K562 (cell line): ENCODE measurements around the gene AGAP1. TPM values are rescaled to one million over a fixed set of nuclear protein-coding genes. Genes with fewer than 3 reads are reported as not detected.

ENCODE experiments used
- ATAC-seq: fragments of 200-7000 bp; cut with Tn5 transposase; 3 replicates; pipeline ENCODE4 v1.9.1; 2020; ENCODE audit warnings: moderate library complexity
- BruUV-seq: library from RNA; stranded (reverse); fragments of 400-500 nt; replicated peaks from 2 replicates; lab custom pipeline; 2021; lab: Mats Ljungman, UMichigan
- CTCF ChIA-PET: fragments of 300-600 bp; formaldehyde crosslinking; extraction: SDS; loops from one replicate; lab custom pipeline; 2021; ENCODE audit warnings: low intra/inter-chr PET ratio; lab: Yijun Ruan, JAX
- POLR2A ChIA-PET: fragments of 300-600, 350-650 bp; sonication (Branson Sonifier 250); formaldehyde crosslinking; extraction: SDS; loops from one replicate; lab custom pipeline; 2021; ENCODE audit warnings: antibody characterized with exemption, inconsistent platforms; lab: Yijun Ruan, JAX
- DNase-seq, 4 experiments: peaks; one replicate each; pipeline versions ENCODE4 v3.0.0 to v3.0.0-alpha.2; 2011 to 2018; ENCODE audit warnings: low spot score in 3 of 4, mixed read lengths in 3 of 4; ENCODE audit errors: extremely low read depth in 1 of 4
- FAIRE-seq: peaks from 2 replicates; lab custom pipeline; 2011; peaks lifted over from hg19 to GRCh38; lab: Jason Lieb, UNC
- H2AFZ ChIP-seq: 2 replicates; pipeline ENCODE4 v1.6.0; 2011; ENCODE audit warnings: low read depth, low read length, control low read depth, inconsistent platforms
- H3K27ac ChIP-seq: fragments of 200-600 bp; 3 replicates; pipeline ENCODE4 v1.8.0; 2011; ENCODE audit warnings: low read depth, mild to moderate bottlenecking, control low read depth, inconsistent platforms, low read length, moderate library complexity, mixed read lengths; ENCODE audit errors: extremely low read depth
- H3K27me3 ChIP-seq, 2 experiments: fragments of 300-600 bp in 1 of 2; 2 replicates in 1 of 2; 3 replicates in 1 of 2; pipeline versions ENCODE4 v1.6.0 to v1.8.0; 2011; ENCODE audit warnings: inconsistent platforms in 2 of 2, low read length in 2 of 2, mild to moderate bottlenecking in 1 of 2, mixed read lengths in 1 of 2, moderate library complexity in 1 of 2; ENCODE audit not compliant: control insufficient read depth in 2 of 2, insufficient read depth in 2 of 2
- H3K36me3 ChIP-seq: fragments of 300-600 bp; 3 replicates; pipeline ENCODE4 v1.8.0; 2011; ENCODE audit warnings: mild to moderate bottlenecking, low read length, inconsistent platforms; ENCODE audit not compliant: control insufficient read depth, insufficient read depth
- H3K4me1 ChIP-seq, 2 experiments: fragments of 200-600 bp in 1 of 2; replicated peaks in 1 of 2; 2 replicates in 1 of 2; 3 replicates in 1 of 2; pipeline versions ENCODE4 v1.5.1 to v1.8.0; 2011; ENCODE audit warnings: inconsistent platforms in 2 of 2, low read length in 2 of 2, mild to moderate bottlenecking in 1 of 2, mixed read lengths in 1 of 2, moderate library complexity in 1 of 2; ENCODE audit not compliant: control insufficient read depth in 2 of 2, insufficient read depth in 2 of 2
- H3K4me2 ChIP-seq: 2 replicates; pipeline ENCODE4 v1.6.1; 2011; ENCODE audit warnings: low read length, control low read depth, inconsistent platforms, mixed read lengths; ENCODE audit not compliant: insufficient read depth
- H3K4me3 ChIP-seq: fragments of 200-600 bp; sonication (generic), shearing (Covaris generic); 2 replicates; pipeline ENCODE4 v1.5.1; 2016; ENCODE audit warnings: control low read depth, inconsistent platforms
- H3K79me2 ChIP-seq: fragments of 200-600 bp; 3 replicates; pipeline ENCODE4 v1.8.0; 2011; ENCODE audit warnings: low read length, inconsistent platforms; ENCODE audit not compliant: control insufficient read depth, insufficient read depth
- H3K9ac ChIP-seq, 2 experiments: 2 replicates each; pipeline versions ENCODE4 v1.6.0 to v1.6.1; 2011; ENCODE audit warnings: low read depth in 2 of 2, low read length in 2 of 2, control low read depth in 1 of 2, inconsistent platforms in 1 of 2, mild to moderate bottlenecking in 1 of 2, mixed read lengths in 1 of 2; ENCODE audit not compliant: insufficient read depth in 1 of 2
- H3K9me1 ChIP-seq: one replicate; pipeline ENCODE4 v1.6.0; 2011; ENCODE audit warnings: inconsistent platforms, mild to moderate bottlenecking, low read length, moderate library complexity; ENCODE audit not compliant: control insufficient read depth, insufficient read depth
- H3K9me3 ChIP-seq: replicated peaks from 2 replicates; pipeline ENCODE4 v1.5.1; 2011; ENCODE audit warnings: low read depth, low read length, inconsistent platforms; ENCODE audit not compliant: control insufficient read depth, insufficient read depth
- H4K20me1 ChIP-seq: replicated peaks from 2 replicates; pipeline ENCODE4 v1.6.1; 2011; ENCODE audit warnings: low read length, inconsistent platforms, mixed read lengths; ENCODE audit not compliant: control insufficient read depth, insufficient read depth
- SIN3B ChIP-seq: fragments of 450-650 bp; IDR thresholded peaks from 2 replicates; pipeline ENCODE4 v1.6.1; 2017; ENCODE audit warnings: low read depth, mild to moderate bottlenecking, moderate library complexity
- ZNF77 ChIP-seq: fragments of 250-450 bp; sonication (Bioruptor Pico); IDR thresholded peaks from 2 replicates; pipeline ENCODE4 v1.5.0; 2020
- WGBS: fragments of 100-300 bp; shearing (Covaris generic); methylation state at CpG from one replicate; pipeline ENCODE4 v1.1.6; 2016; ENCODE audit warnings: low coverage, mixed read lengths; ENCODE audit not compliant: insufficient coverage; ENCODE audit errors: missing lambda C conversion rate; 5-methylcytosine and 5-hydroxymethylcytosine counted together
- in situ Hi-C: fragments of 300-500 bp; cut with MboI; formaldehyde crosslinking; loops from 4 replicates; pipeline ENCODE4 v1.15.0; 2018; ENCODE audit warnings: inconsistent platforms, mixed read lengths
- intact Hi-C: fragments of 100-400 bp; cut with micrococcal nuclease; formaldehyde crosslinking; loops from 2 replicates; pipeline ENCODE4 v1.14.2; 2022
- polyA plus RNA-seq, 8 experiments: library from polyadenylated mRNA; depleted of rRNA in 4 of 8; stranded (reverse) in 5 of 8; unstranded in 3 of 8; fragments of >200 nt; fragmentation: Nextera tagmentation in 2 of 8; fragmentation: Illumina TruSeq in 1 of 8; extraction: Ambion mirVana in 2 of 8; extraction: Trizol in 1 of 8; gene quantifications; 2 replicates each; pipeline versions ENCODE4 v1.2.1 to v1.2.3, GENCODE V29; 2011 to 2014; ENCODE audit warnings: inconsistent platforms in 1 of 8, missing spikeins in 1 of 8
- total RNA-seq, 7 experiments: library from RNA; depleted of rRNA in 6 of 7; stranded (reverse); fragments of >200 nt in 6 of 7; fragmentation: Illumina TruSeq in 2 of 7; extraction: Trizol in 2 of 7; gene quantifications; 2 replicates each; pipeline versions ENCODE4 v1.2.1 to v1.2.3, GENCODE V29; 2011 to 2021; ENCODE audit warnings: low replicate concordance in 1 of 7
- TF ChIP-seq, protein P1 (sequence below): fragments of 450-650 bp; formaldehyde crosslinking; IDR thresholded peaks from 2 replicates; pipeline ENCODE4 v1.4.0; 2022; ENCODE audit warnings: missing genetic modification characterization
- TF ChIP-seq, protein P2 (sequence below): sonication (generic); formaldehyde crosslinking; IDR thresholded peaks from 2 replicates; pipeline ENCODE4 v1.8.0; 2022; ENCODE audit warnings: mild to moderate bottlenecking, missing genetic modification reagents

AGAP1 gene
- total and polyA plus RNA-seq, 9 of the 15 experiments (the other 6 are each of a cell fraction or from before 2014, with no cell fraction given) = 1.3 to 24.0 (median 10.6) TPM

DNA sequence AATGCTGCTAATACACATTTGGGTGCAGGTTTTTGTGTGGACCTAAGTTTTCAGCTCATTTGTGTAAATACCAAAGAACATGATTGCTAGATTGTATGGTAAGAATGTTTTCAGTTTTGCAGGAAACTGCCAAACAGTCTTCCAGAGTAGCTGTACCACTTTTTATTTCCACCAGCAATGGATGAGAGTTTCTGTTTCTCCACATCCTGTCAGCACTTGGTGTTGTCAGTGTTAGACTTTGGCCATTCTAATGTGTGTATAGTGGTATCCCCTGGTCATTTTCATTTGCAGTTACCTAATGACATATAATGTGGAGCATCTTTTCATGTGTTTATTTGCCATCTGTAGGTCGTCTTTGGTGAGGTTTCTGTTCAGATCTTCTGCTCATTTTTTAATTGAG lies 337.9 kb downstream of the AGAP1 start:
- ChIA-PET CTCF (no interaction called here), POLR2A (interaction anchor here (0.6 to 1.0 kb wide), 2 partner anchors 12 to 40 kb away, joined by 3 read pairs; no protein-coding TSS in a partner anchor)
- DNase-seq = no peak
- H4K20me1 ChIP-seq = no peaks in the 10 kb centered on the region
- no peak overlapping the region for H3K4me3 ChIP-seq
- no peaks in the 10 kb centered on the region for H3K36me3 ChIP-seq
- intact Hi-C loops (no loop called here), in situ Hi-C loops (no loop called here)
- no peak overlapping the region for H3K27ac ChIP-seq
- H3K79me2 ChIP-seq = no peaks in the 10 kb centered on the region
- H3K9me3 ChIP-seq = no peaks in the 10 kb centered on the region
- no peak overlapping the region for H3K4me2 ChIP-seq
- no TSS peak for BruUV-seq
- no peak overlapping the region for H3K9ac ChIP-seq
- no peaks in the 10 kb centered on the region for H3K27me3 ChIP-seq
- no peak for FAIRE-seq
- WGBS = 17% methylated on average over 1 of the region's 1 CpG
- no peaks in the 10 kb centered on the region; a peak in 1 of 5 replicates for H3K4me1 ChIP-seq
- H3K9me1 ChIP-seq = no peaks in the 10 kb centered on the region
- ATAC-seq = no peak
- no peak overlapping the region for H2AFZ ChIP-seq
- TF ChIP-seq ZNF77 = no peak
- TF ChIP-seq, protein P1, sequence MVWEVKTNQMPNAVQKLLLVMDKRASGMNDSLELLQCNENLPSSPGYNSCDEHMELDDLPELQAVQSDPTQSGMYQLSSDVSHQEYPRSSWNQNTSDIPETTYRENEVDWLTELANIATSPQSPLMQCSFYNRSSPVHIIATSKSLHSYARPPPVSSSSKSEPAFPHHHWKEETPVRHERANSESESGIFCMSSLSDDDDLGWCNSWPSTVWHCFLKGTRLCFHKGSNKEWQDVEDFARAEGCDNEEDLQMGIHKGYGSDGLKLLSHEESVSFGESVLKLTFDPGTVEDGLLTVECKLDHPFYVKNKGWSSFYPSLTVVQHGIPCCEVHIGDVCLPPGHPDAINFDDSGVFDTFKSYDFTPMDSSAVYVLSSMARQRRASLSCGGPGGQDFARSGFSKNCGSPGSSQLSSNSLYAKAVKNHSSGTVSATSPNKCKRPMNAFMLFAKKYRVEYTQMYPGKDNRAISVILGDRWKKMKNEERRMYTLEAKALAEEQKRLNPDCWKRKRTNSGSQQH (CRISPR knock-in tag) = no peak
- TF ChIP-seq, protein P2, sequence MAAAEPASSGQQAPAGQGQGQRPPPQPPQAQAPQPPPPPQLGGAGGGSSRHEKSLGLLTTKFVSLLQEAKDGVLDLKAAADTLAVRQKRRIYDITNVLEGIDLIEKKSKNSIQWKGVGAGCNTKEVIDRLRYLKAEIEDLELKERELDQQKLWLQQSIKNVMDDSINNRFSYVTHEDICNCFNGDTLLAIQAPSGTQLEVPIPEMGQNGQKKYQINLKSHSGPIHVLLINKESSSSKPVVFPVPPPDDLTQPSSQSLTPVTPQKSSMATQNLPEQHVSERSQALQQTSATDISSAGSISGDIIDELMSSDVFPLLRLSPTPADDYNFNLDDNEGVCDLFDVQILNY (CRISPR knock-in tag) = no peak
- TF ChIP-seq SIN3B = no peak
